Neuron (in vitro differentiated cells): ENCODE data around the gene RANBP3L.
"Not testable (repeated sequence)": the region's sequence is repeated elsewhere in the genome, so short reads cannot be mapped to it uniquely, and the experiment has no call there.

Source experiments
- H2AFZ ChIP-seq: one replicate; pipeline ENCODE4 v1.6.1; 2013; ENCODE audit warnings: low read depth, mild to moderate bottlenecking, inconsistent platforms, low read length, moderate library complexity
- H3K27me3 ChIP-seq: one replicate; pipeline ENCODE4 v1.6.1; 2013; ENCODE audit warnings: low read length; ENCODE audit not compliant: insufficient read depth
- H3K36me3 ChIP-seq: one replicate; pipeline ENCODE4 v1.6.1; 2013; ENCODE audit warnings: low read length; ENCODE audit not compliant: insufficient read depth
- H3K4me1 ChIP-seq: one replicate; pipeline ENCODE4 v1.6.1; 2013; ENCODE audit warnings: low read length; ENCODE audit not compliant: insufficient read depth
- H3K4me3 ChIP-seq: 2 replicates; pipeline ENCODE4 v1.5.1; 2013; ENCODE audit warnings: mild to moderate bottlenecking, low read length, moderate library complexity
- H3K9me3 ChIP-seq: one replicate; pipeline ENCODE4 v1.6.1; 2013; ENCODE audit warnings: low read length

Gene RANBP3L

GRCh38 chr5:36200513-36200912, 101.2 kb downstream of the RANBP3L start:
- Histone ChIP-seq H3K9me3 (no peaks in the 10 kb centered on the region), H3K4me1 (peaks cover 3% of the 10 kb centered on the region), H3K36me3 (peaks cover 71% of the 10 kb centered on the region), H3K4me3 (no peak overlapping the region), H3K27me3 (no peaks in the 10 kb centered on the region), H2AFZ (no peak overlapping the region)

DNA sequence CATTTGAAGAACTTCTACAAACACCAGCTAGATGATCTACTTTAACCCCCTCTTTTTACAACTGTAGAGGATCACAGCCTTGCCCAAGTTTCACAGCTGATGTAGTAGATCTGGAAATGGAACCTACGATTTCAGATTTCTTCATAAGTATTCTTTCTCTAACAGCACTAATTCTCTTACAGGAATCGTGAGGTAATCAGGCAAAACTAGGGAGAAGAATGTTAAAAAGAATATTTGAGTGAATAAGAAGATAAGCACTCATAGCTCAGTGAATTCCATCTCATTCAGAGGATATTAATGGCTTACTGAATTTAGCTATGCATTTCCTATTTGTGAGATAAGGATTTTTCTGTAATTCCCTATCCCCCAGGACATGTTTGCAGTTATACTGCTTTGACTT, 102.1 kb downstream of the RANBP3L start:
- Histone ChIP-seq H3K27me3 (no peaks in the 10 kb centered on the region), H3K36me3 (peaks cover 74% of the 10 kb centered on the region), H3K9me3 (no peaks in the 10 kb centered on the region), H2AFZ (no peak overlapping the region), H3K4me1 (peaks cover 3% of the 10 kb centered on the region), H3K4me3 (no peak overlapping the region)

GRCh38 chr5:36198783-36199182, 102.9 kb downstream of the RANBP3L start:
- H3K27me3 ChIP-seq, H3K4me3 ChIP-seq, H3K4me1 ChIP-seq, H3K9me3 ChIP-seq, H2AFZ ChIP-seq: not testable (repeated sequence)
- H3K36me3 ChIP-seq, result peaks cover 76% of the 10 kb centered on the region
